Epithelial cell of esophagus (primary cell): ENCODE results near the gene CIROP.

Experiments used
- DNase-seq: peaks from one replicate; pipeline ENCODE4 v3.0.0; 2010; ENCODE audit warnings: low read depth
- H3K4me3 ChIP-seq: 2 replicates; pipeline ENCODE4 v1.5.1; 2011; ENCODE audit warnings: mild to moderate bottlenecking, low read length, control low read depth
- CTCF ChIP-seq: IDR thresholded peaks from 2 replicates; pipeline ENCODE4 v1.5.1; 2011; ENCODE audit warnings: low read depth, mild to moderate bottlenecking, low read length, control low read depth, inconsistent platforms; ENCODE audit not compliant: insufficient read depth; ENCODE audit errors: missing control alignments

Gene CIROP

GRCh38 chr14:23067847-23068788 is 36.7 kb downstream of the CIROP start:
- no peak for DNase-seq
- TF ChIP-seq CTCF = no peak
- no peak overlapping the region for H3K4me3 ChIP-seq

GRCh38 chr14:23066855-23067744 is 37.7 kb downstream of the CIROP start:
- no peak for DNase-seq
- H3K4me3 ChIP-seq = no peak overlapping the region
- no peak for TF ChIP-seq CTCF

- DNase-seq = no peak
- H3K4me3 ChIP-seq = no peak overlapping the region
- no peak for TF ChIP-seq CTCF
These were observed 38.4 kb downstream of the CIROP start for GRCh38 chr14:23066368-23066767.

GRCh38 chr14:23063601-23064000 is 41.2 kb downstream of the CIROP start:
- no peak for TF ChIP-seq CTCF
- no peak overlapping the region for H3K4me3 ChIP-seq
- DNase-seq = peak; percentile 36

- peak; percentile 93 for DNase-seq
- no peak overlapping the region for H3K4me3 ChIP-seq
- TF ChIP-seq CTCF = no peak
These were observed 42.8 kb downstream of the CIROP start for GRCh38 chr14:23062002-23062401.

GRCh38 chr14:23060536-23061260 is 44.1 kb downstream of the CIROP start:
- no peak for DNase-seq
- H3K4me3 ChIP-seq = no peak overlapping the region
- no peak for TF ChIP-seq CTCF
